MCF 10A (cell line): ENCODE results near the gene LY6G5C. TPM values are rescaled to one million over a fixed set of nuclear protein-coding genes. Genes with fewer than 3 reads are reported as not detected.

ENCODE experiments used
- BruUV-seq: library from RNA; stranded (reverse); fragments of 400-500 nt; replicated peaks from 2 replicates; lab custom pipeline; 2021; lab: Mats Ljungman, UMichigan
- CTCF ChIA-PET: fragments of 300-600 bp; sonication (Branson Sonifier 250); formaldehyde crosslinking; extraction: SDS; loops from one replicate; lab custom pipeline; 2021; ENCODE audit warnings: antibody characterized with exemption, inconsistent platforms; lab: Yijun Ruan, JAX
- POLR2A ChIA-PET: fragments of 300-600, 350-650 bp; sonication (Branson Sonifier 250); formaldehyde crosslinking; extraction: SDS; loops from one replicate; lab custom pipeline; 2020; ENCODE audit warnings: antibody characterized with exemption, inconsistent platforms; lab: Yijun Ruan, JAX
- DNase-seq: peaks from one replicate; pipeline ENCODE4 v3.0.0-alpha.2; 2018; ENCODE audit not compliant: unreplicated experiment
- H3K27ac Mint-ChIP-seq: one replicate; pipeline ENCODE4 v1.8.0; 2022; ENCODE audit warnings: mild to moderate bottlenecking, low read depth, mixed read lengths; ENCODE audit not compliant: unreplicated experiment
- H3K27me3 Mint-ChIP-seq: one replicate; pipeline ENCODE4 v1.8.0; 2022; ENCODE audit warnings: mixed read lengths; ENCODE audit not compliant: insufficient read depth, unreplicated experiment
- H3K36me3 Mint-ChIP-seq: one replicate; pipeline ENCODE4 v1.8.0; 2022; ENCODE audit warnings: mild to moderate bottlenecking, moderate library complexity, mixed read lengths; ENCODE audit not compliant: insufficient read depth, unreplicated experiment
- H3K4me1 Mint-ChIP-seq: one replicate; pipeline ENCODE4 v1.8.0; 2022; ENCODE audit warnings: mixed read lengths; ENCODE audit not compliant: insufficient read depth, unreplicated experiment
- H3K4me3 Mint-ChIP-seq: one replicate; pipeline ENCODE4 v1.8.0; 2022; ENCODE audit warnings: mild to moderate bottlenecking, moderate library complexity, mixed read lengths; ENCODE audit not compliant: unreplicated experiment
- H3K9me3 Mint-ChIP-seq: one replicate; pipeline ENCODE4 v1.8.0; 2022; ENCODE audit warnings: mixed read lengths; ENCODE audit not compliant: unreplicated experiment
- intact Hi-C: fragments of 100-400 bp; cut with micrococcal nuclease; formaldehyde crosslinking; loops from 2 replicates; pipeline ENCODE4 v1.14.1; 2022
- total RNA-seq: library from RNA; stranded (reverse); gene quantifications from 2 replicates; pipeline ENCODE4 v1.2.3, GENCODE V29; 2022
- TF ChIP-seq, protein P1 (sequence below): fragments of 200-600 bp; IDR thresholded peaks from one replicate; pipeline ENCODE4 v1.8.0; 2022; ENCODE audit warnings: antibody characterized with exemption, mild to moderate bottlenecking; ENCODE audit not compliant: unreplicated experiment

The LY6G5C gene
- total RNA-seq, 1 experiment from 2014 or later: 1.4 TPM

DNA sequence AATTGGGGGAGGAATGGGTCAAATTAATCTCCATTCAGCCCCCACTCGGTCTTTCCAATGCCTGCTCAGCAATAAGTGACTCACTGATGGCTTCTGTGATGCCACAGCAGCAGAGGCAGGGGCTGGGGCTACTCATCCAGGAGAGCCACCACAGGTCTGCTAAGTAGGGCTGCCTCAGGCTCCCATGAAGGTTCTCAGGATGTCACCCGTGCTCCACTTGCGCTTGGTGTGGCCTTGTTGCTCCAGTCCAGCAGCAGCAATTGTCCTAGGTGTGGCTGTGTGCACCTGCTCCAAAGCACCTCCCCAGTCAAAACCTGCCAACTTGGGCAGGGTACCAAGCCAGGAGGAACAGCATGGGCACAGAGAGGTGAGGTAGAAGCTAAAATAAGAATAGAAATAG, 41.3 kb upstream of the LY6G5C start:
- ChIA-PET CTCF (interaction anchor here (0.7 kb wide), 2 partner anchors 10 to 316 kb away, joined by 3 to 4 read pairs; partner anchors contain the start of gene CYP21A2), POLR2A (interaction anchor here (0.6 to 1.6 kb wide), 4 partner anchors 14 to 105 kb away, joined by 3 to 5 read pairs (median 4); partner anchors contain the start of genes ABHD16A, CLIC1 and HSPA1B)
- Mint-ChIP-seq H3K27me3 (no peaks in the 10 kb centered on the region), H3K4me1 (peaks cover 11% of the 10 kb centered on the region), H3K9me3 (no peaks in the 10 kb centered on the region), H3K4me3 (no peak overlapping the region), H3K27ac (no peak overlapping the region), H3K36me3 (no peaks in the 10 kb centered on the region)
- intact Hi-C loops: no loop called here
- TF ChIP-seq, protein P1, sequence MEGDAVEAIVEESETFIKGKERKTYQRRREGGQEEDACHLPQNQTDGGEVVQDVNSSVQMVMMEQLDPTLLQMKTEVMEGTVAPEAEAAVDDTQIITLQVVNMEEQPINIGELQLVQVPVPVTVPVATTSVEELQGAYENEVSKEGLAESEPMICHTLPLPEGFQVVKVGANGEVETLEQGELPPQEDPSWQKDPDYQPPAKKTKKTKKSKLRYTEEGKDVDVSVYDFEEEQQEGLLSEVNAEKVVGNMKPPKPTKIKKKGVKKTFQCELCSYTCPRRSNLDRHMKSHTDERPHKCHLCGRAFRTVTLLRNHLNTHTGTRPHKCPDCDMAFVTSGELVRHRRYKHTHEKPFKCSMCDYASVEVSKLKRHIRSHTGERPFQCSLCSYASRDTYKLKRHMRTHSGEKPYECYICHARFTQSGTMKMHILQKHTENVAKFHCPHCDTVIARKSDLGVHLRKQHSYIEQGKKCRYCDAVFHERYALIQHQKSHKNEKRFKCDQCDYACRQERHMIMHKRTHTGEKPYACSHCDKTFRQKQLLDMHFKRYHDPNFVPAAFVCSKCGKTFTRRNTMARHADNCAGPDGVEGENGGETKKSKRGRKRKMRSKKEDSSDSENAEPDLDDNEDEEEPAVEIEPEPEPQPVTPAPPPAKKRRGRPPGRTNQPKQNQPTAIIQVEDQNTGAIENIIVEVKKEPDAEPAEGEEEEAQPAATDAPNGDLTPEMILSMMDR: no peak
- no TSS peak for BruUV-seq
- no peak for DNase-seq

DNA sequence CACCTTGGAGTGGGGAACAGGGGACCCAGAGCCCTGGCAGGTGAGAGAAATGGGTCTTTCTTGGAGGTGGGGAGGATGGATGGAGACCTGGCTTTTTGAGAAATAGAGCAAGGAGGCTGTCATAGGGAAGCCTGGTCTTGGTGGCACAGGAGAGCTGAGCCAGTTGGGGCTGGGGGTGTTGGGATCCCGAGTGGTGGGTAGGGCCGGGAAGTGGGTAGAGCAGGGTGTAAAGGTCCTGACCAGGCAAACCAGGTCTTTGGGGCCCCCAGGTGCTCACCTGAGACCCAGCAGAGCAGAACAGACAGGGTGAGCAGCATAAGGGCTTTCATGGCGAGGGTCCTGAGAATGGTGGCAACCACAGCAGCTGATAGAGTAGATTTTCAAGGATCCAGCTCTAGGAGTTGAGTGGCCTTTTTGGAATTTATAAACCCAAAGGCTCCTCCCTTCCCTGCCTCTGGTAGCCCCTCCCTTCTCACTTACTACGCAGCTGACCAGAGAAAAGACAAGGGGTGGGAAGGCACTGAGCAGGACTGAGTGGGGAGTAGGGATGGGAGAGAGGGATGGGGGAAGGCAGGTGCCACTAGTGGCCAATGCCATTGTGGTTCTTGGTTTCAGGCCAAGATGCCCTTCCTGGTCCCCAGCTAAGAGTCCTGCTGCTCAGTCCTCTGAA, 40.6 kb upstream of the LY6G5C start, which contains the start of gene LY6G6C:
LY6G6C (minus strand) TSS at position 396 of the 670 bp plus-strand sequence; CDS start at position 329, 67 bp downstream.
- TF ChIP-seq, protein P1: no peak
- no peak for DNase-seq
- peaks cover 11% of the 10 kb centered on the region for H3K4me1 Mint-ChIP-seq
- intact Hi-C loops: no loop called here
- H3K4me3 Mint-ChIP-seq: no peak within 1 kb of the TSS
- BruUV-seq: no TSS peak
- no peaks in the 10 kb centered on the region for H3K27me3 Mint-ChIP-seq
- POLR2A ChIA-PET: interaction anchor here (1.0 to 1.6 kb wide), 4 partner anchors 15 to 141 kb away, joined by 3 to 6 read pairs (median 4); partner anchors contain the start of genes ABHD16A, CLIC1, MSH5 and NEU1
- CTCF ChIA-PET: no interaction called here
- no peaks in the 10 kb centered on the region for H3K36me3 Mint-ChIP-seq
- H3K9me3 Mint-ChIP-seq: no peaks in the 10 kb centered on the region
- H3K27ac Mint-ChIP-seq: no peak within 1 kb of the TSS

DNA sequence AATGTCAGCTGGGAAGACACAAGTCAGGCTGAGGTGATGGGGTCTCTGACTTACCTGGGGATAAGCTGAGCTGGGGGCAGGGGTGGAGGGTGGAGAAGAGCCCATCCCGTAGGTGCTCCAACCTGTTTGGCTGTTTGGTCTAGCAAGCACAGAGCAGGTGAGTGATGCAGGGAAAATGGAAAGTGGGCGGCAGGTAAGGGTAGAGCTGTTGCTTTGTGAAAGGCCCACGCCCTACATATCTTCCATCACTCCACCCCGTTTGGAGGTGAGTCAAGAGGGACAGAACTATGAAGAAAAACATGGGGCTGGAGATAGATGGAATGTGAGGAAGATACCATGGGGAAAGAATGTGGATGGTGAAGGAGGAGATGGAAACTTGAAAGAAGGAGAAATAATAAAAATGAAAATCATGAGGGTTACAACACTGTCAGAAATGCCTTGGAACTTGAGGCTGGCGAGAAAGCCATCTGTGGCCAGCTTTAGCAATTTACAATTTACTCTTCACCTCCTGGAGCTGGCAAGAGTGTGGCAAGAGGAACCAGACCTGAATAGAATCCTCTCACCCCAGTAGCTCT, 39.4 kb upstream of the LY6G5C start:
- BruUV-seq: no TSS peak
- Mint-ChIP-seq H3K36me3 (no peaks in the 10 kb centered on the region), H3K27ac (no peak overlapping the region), H3K4me1 (peaks cover 11% of the 10 kb centered on the region), H3K27me3 (no peaks in the 10 kb centered on the region), H3K9me3 (no peaks in the 10 kb centered on the region), H3K4me3 (no peak overlapping the region)
- CTCF ChIA-PET: interaction anchor here (0.8 to 1.2 kb wide), 3 partner anchors 9 to 232 kb away, joined by 3 read pairs; partner anchors contain the start of gene ABHD16A
- POLR2A ChIA-PET: interaction anchor here (0.7 to 2.2 kb wide), 3 partner anchors 16 to 107 kb away, joined by 3 to 7 read pairs (median 3); partner anchors contain the start of genes ABHD16A and CLIC1
- intact Hi-C loops: no loop called here
- DNase-seq: no peak
- TF ChIP-seq, protein P1: no peak

DNA sequence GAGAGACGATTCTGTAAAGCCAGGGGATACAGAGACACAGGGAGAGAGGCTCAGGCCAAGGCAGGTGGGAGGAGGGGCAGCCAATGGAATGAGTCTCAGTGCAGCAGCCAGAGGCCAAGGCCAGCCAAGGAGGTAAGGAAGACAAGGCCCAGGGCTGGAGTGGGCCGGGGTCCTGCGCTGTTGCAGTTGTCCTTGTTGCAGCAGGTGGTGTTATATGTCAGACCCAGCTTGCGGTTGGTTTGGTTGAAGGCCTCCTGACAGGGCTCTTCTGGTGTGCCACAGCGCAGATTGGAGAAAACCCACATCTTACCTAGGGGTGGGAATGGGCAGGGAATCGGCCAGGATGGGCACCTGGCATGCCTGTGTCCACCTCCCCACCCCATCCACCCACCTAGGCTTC, 38.1 kb upstream of the LY6G5C start:
- no peaks in the 10 kb centered on the region for H3K27me3 Mint-ChIP-seq
- TF ChIP-seq, protein P1: no peak
- no peak for DNase-seq
- BruUV-seq: no TSS peak
- no peaks in the 10 kb centered on the region for H3K36me3 Mint-ChIP-seq
- ChIA-PET POLR2A (interaction anchor here (2.2 kb wide), 1 partner anchor 16 kb away, joined by 7 read pairs; the partner anchor contains the start of gene ABHD16A), CTCF (interaction anchor here (0.7 kb wide), 1 partner anchor 28 kb away, joined by 3 read pairs; no protein-coding TSS in a partner anchor)
- H3K4me1 Mint-ChIP-seq: peaks cover 11% of the 10 kb centered on the region
- H3K4me3 Mint-ChIP-seq: no peak overlapping the region
- intact Hi-C loops: no loop called here
- no peak overlapping the region for H3K27ac Mint-ChIP-seq
- no peaks in the 10 kb centered on the region for H3K9me3 Mint-ChIP-seq
